ENCODE measurements around the gene GSG1L.

GSG1L gene

DNA sequence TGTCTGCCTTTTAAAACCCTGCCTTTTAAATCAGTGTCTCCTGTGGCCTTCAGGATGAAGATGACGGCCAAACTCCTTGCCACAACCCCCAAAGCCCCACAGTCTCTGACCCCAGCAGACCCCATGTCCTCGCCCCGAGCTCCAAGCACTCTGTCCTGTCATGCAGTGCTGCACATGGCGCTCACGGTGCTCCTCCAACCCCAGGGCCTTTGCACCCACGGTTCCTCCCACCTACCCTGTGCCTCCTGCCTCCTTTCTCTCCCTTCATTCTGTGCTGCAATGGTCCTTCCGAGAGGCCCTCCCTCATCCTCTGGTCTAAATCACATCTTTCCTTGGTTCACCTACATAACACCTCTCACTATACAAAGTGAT lies 278.2 kb downstream of the GSG1L start:
- H3K4me3 ChIP-seq (ENCODE audit: low read depth, low read length) = no peak overlapping the region
- TF ChIP-seq, protein P1, sequence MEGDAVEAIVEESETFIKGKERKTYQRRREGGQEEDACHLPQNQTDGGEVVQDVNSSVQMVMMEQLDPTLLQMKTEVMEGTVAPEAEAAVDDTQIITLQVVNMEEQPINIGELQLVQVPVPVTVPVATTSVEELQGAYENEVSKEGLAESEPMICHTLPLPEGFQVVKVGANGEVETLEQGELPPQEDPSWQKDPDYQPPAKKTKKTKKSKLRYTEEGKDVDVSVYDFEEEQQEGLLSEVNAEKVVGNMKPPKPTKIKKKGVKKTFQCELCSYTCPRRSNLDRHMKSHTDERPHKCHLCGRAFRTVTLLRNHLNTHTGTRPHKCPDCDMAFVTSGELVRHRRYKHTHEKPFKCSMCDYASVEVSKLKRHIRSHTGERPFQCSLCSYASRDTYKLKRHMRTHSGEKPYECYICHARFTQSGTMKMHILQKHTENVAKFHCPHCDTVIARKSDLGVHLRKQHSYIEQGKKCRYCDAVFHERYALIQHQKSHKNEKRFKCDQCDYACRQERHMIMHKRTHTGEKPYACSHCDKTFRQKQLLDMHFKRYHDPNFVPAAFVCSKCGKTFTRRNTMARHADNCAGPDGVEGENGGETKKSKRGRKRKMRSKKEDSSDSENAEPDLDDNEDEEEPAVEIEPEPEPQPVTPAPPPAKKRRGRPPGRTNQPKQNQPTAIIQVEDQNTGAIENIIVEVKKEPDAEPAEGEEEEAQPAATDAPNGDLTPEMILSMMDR (IDR thresholded peaks at IDR 0.05; ENCODE audit: borderline replicate concordance, insufficient read depth, low read depth, low read length) = no peak

DNA sequence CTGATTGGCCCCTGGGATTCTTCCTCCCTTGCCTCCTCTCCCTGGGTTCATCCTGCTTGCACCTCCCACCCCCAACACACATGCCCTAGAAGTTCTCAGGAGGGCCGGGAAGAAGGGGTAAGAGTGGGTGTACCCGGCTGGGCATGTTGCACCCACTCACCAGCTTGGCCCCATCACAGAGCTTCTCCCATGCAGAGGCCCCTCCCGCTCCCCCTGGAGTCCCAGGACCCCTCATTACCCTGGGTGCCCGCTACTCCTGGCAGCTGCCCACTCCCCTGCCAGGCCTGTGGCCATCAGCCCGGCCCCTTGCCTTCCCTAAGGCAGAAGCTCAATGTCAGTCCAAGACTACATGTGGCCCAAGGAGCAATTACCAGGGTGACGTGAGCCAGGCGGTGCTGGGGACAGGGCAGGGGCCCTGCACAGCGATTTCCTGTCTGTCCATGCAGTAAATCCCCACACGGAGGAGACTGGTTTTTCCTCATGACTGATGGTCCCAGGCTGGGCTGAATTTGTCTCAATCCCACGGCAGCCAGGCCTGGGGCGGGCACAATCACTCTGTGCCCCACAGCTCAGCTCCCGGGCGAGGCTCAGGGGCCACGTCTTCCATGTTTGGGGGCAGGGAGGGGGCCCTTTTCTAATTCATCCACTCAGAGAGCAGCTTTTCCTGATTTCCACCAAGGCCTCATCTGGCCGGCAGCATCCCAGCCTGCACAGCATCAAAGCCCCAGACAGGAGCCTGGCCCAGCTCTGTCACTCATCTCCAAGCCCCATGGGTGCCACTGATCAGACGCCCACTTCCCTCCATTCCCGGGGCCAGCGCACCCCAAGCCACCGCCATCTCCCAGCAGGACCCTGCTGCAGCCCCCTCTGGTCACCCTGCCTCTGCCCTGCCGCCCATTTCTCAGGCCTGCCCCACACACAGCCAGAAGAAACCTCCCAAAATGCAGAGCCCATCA lies 278.9 kb downstream of the GSG1L start:
- H3K4me3 ChIP-seq (ENCODE audit: low read depth, low read length) = no peak overlapping the region
- TF ChIP-seq, protein P1 (IDR thresholded peaks at IDR 0.05; ENCODE audit: borderline replicate concordance, insufficient read depth, low read depth, low read length) = no peak

- TF ChIP-seq, protein P1 (IDR thresholded peaks at IDR 0.05; ENCODE audit: borderline replicate concordance, insufficient read depth, low read depth, low read length) = no peak
- no peak overlapping the region for H3K4me3 ChIP-seq (ENCODE audit: low read depth, low read length)
Measured at GRCh38 chr16:27781981-27782880, 281.3 kb downstream of the GSG1L start.

GRCh38 chr16:27781195-27781524 lies 282.4 kb downstream of the GSG1L start:
- TF ChIP-seq, protein P1 (IDR thresholded peaks at IDR 0.05; ENCODE audit: borderline replicate concordance, insufficient read depth, low read depth, low read length) = no peak
- H3K4me3 ChIP-seq (ENCODE audit: low read depth, low read length) = no peak overlapping the region

GRCh38 chr16:27780468-27781194 lies 282.9 kb downstream of the GSG1L start:
- TF ChIP-seq, protein P1 (IDR thresholded peaks at IDR 0.05; ENCODE audit: borderline replicate concordance, insufficient read depth, low read depth, low read length) = no peak
- no peak overlapping the region for H3K4me3 ChIP-seq (ENCODE audit: low read depth, low read length)

GRCh38 chr16:27779641-27780164 lies 283.8 kb downstream of the GSG1L start:
- TF ChIP-seq, protein P1 (IDR thresholded peaks at IDR 0.05; ENCODE audit: borderline replicate concordance, insufficient read depth, low read depth, low read length) = no peak
- H3K4me3 ChIP-seq (ENCODE audit: low read depth, low read length) = no peak overlapping the region
